WTC11 (cell line): Measurements from ENCODE around the gene ZFYVE16. TPM values are rescaled to one million over a fixed set of nuclear protein-coding genes. Genes with fewer than 3 reads are reported as not detected.

Source experiments
- ATAC-seq: fragments of 200-7000 bp; cut with Tn5 transposase; 2 replicates; pipeline ENCODE4 v1.10.0; 2021; ENCODE audit warnings: mild to moderate bottlenecking, moderate library complexity
- CTCF ChIA-PET: fragments of 300-600 bp; sonication (Branson Sonifier 250); formaldehyde crosslinking; loops from one replicate; lab custom pipeline; 2021; ENCODE audit warnings: antibody characterized with exemption; lab: Charles Lee
- POLR2A ChIA-PET: fragments of 350-600 bp; sonication (Branson Sonifier 250); formaldehyde crosslinking; loops from one replicate; lab custom pipeline; 2021; ENCODE audit warnings: antibody characterized with exemption; lab: Charles Lee
- DNase-seq: peaks from one replicate; pipeline ENCODE4 v3.0.0; 2021; ENCODE audit warnings: low spot score
- H3K27ac Mint-ChIP-seq: 2 replicates; pipeline ENCODE4 v1.8.0; 2021; ENCODE audit warnings: mixed read lengths
- H3K27me3 Mint-ChIP-seq: 2 replicates; pipeline ENCODE4 v1.8.0; 2021; ENCODE audit warnings: low read depth, mild to moderate bottlenecking, moderate library complexity, mixed read lengths
- H3K36me3 Mint-ChIP-seq: 2 replicates; pipeline ENCODE4 v1.8.0; 2021; ENCODE audit warnings: mixed read lengths
- H3K4me1 Mint-ChIP-seq: 2 replicates; pipeline ENCODE4 v1.8.0; 2022; ENCODE audit warnings: mixed read lengths
- H3K4me3 Mint-ChIP-seq: 2 replicates; pipeline ENCODE4 v1.8.0; 2021; ENCODE audit warnings: mild to moderate bottlenecking, moderate library complexity, mixed read lengths
- H3K9me3 Mint-ChIP-seq: 2 replicates; pipeline ENCODE4 v1.8.0; 2021; ENCODE audit warnings: mixed read lengths
- ELF4 ChIP-seq: sonication (generic); formaldehyde crosslinking; IDR thresholded peaks from 2 replicates; pipeline ENCODE4 v1.8.1; 2022; ENCODE audit warnings: low read depth, mild to moderate bottlenecking, moderate library complexity, missing genetic modification reagents
- FOXK1 ChIP-seq: sonication (generic); formaldehyde crosslinking; IDR thresholded peaks from 2 replicates; pipeline ENCODE4 v1.8.0; 2022; ENCODE audit warnings: mild to moderate bottlenecking, moderate library complexity, missing genetic modification reagents
- KAT7 ChIP-seq: sonication (generic); formaldehyde crosslinking; IDR thresholded peaks from 2 replicates; pipeline ENCODE4 v1.8.1; 2023; ENCODE audit warnings: missing genetic modification reagents, mild to moderate bottlenecking, borderline replicate concordance
- NFE2L1 ChIP-seq: sonication (generic); formaldehyde crosslinking; IDR thresholded peaks from 2 replicates; pipeline ENCODE4 v1.8.1; 2023; ENCODE audit warnings: missing genetic modification reagents
- NFYB ChIP-seq: sonication (generic); formaldehyde crosslinking; conservative IDR thresholded peaks from 2 replicates; pipeline ENCODE4 v1.8.0; 2022; ENCODE audit warnings: low read depth, missing genetic modification reagents
- NR1H2 ChIP-seq: sonication (generic); formaldehyde crosslinking; IDR thresholded peaks from 2 replicates; pipeline ENCODE4 v1.9.0; 2021; ENCODE audit warnings: mild to moderate bottlenecking, moderate library complexity, missing genetic modification reagents
- RELA ChIP-seq: sonication (generic); formaldehyde crosslinking; IDR thresholded peaks from 2 replicates; pipeline ENCODE4 v1.8.1; 2022; ENCODE audit warnings: missing genetic modification reagents, mild to moderate bottlenecking, borderline replicate concordance
- RORB ChIP-seq: fragments of 250-450 bp; sonication (Bioruptor Pico); IDR thresholded peaks from 2 replicates; pipeline ENCODE4 v1.9.0; 2021; ENCODE audit warnings: mild to moderate bottlenecking
- SMAD3 ChIP-seq: sonication (generic); formaldehyde crosslinking; IDR thresholded peaks from 2 replicates; pipeline ENCODE4 v1.8.0; 2022; ENCODE audit warnings: missing genetic modification reagents, mild to moderate bottlenecking, borderline replicate concordance
- SMAD4 ChIP-seq: sonication (generic); formaldehyde crosslinking; IDR thresholded peaks from 2 replicates; pipeline ENCODE4 v1.8.0; 2022; ENCODE audit warnings: mild to moderate bottlenecking, missing genetic modification reagents
- TCF7 ChIP-seq: sonication (generic); formaldehyde crosslinking; IDR thresholded peaks from 2 replicates; pipeline ENCODE4 v1.8.0; 2022; ENCODE audit warnings: mild to moderate bottlenecking, low read depth, missing genetic modification reagents, moderate library complexity
- TP53 ChIP-seq: sonication (generic); formaldehyde crosslinking; IDR thresholded peaks from 2 replicates; pipeline ENCODE4 v1.8.1; 2023; ENCODE audit warnings: mild to moderate bottlenecking, missing genetic modification reagents
- ZBTB21 ChIP-seq: sonication (generic); formaldehyde crosslinking; IDR thresholded peaks from 2 replicates; pipeline ENCODE4 v1.8.1; 2023; ENCODE audit warnings: mild to moderate bottlenecking, missing genetic modification reagents, borderline replicate concordance
- ZNF219 ChIP-seq: sonication (generic); formaldehyde crosslinking; IDR thresholded peaks from 2 replicates; pipeline ENCODE4 v1.8.0; 2023; ENCODE audit warnings: missing genetic modification reagents, mild to moderate bottlenecking, borderline replicate concordance
- total RNA-seq: library from RNA; stranded (reverse); gene quantifications from 3 replicates; pipeline ENCODE4 v1.2.3, GENCODE V29; 2021
- TF ChIP-seq, protein P1 (sequence below): fragments of 200-600 bp; IDR thresholded peaks from 2 replicates; pipeline ENCODE4 v1.8.0; 2022; ENCODE audit warnings: antibody characterized with exemption
- TF ChIP-seq, protein P2 (sequence below): sonication (generic); formaldehyde crosslinking; IDR thresholded peaks from 2 replicates; pipeline ENCODE4 v1.8.1; 2022; ENCODE audit warnings: mild to moderate bottlenecking, moderate library complexity, missing genetic modification reagents
- TF ChIP-seq, protein P3 (sequence below): sonication (generic); formaldehyde crosslinking; IDR thresholded peaks from 2 replicates; pipeline ENCODE4 v1.8.1; 2023; ENCODE audit warnings: mild to moderate bottlenecking, missing genetic modification reagents, borderline replicate concordance
- TF ChIP-seq, protein P4 (sequence below): sonication (generic); formaldehyde crosslinking; IDR thresholded peaks from 2 replicates; pipeline ENCODE4 v1.8.0; 2022; ENCODE audit warnings: mild to moderate bottlenecking, missing genetic modification reagents

ZFYVE16 gene
- total RNA-seq, 1 experiment from 2014 or later, result 25.3 TPM

DNA sequence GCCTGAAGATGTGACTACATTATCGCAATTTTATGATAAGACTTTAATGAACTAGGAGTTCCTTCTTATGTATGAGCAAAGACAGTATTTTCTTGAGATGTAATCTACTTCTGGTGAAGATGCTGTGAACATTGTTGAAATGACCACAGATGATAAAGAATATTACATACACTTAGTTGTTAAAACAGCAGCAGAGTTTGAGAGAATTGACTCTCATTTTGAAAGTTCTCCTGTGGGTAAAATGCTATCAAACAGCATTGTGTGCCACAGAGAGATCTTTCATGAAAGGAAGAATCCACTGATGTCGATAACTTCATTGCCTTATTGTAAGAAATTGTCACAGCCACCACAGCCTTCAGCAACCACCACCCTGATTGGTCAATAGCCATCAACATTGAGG lies 88.0 kb downstream of the ZFYVE16 start:
- TF ChIP-seq NFE2L1 (CRISPR knock-in tag), result no peak
- no peak overlapping the region for H3K27ac Mint-ChIP-seq
- H3K4me3 Mint-ChIP-seq, result no peak overlapping the region
- peaks cover 71% of the 10 kb centered on the region for H3K4me1 Mint-ChIP-seq
- POLR2A ChIA-PET, result no interaction called here
- DNase-seq (no peak), ATAC-seq (no peak)
- CTCF ChIA-PET, result no interaction called here
- H3K36me3 Mint-ChIP-seq, result no peaks in the 10 kb centered on the region; the same call in 1 of the 2 replicates
- no peaks in the 10 kb centered on the region for H3K27me3 Mint-ChIP-seq
- peaks cover 7% of the 10 kb centered on the region for H3K9me3 Mint-ChIP-seq

DNA sequence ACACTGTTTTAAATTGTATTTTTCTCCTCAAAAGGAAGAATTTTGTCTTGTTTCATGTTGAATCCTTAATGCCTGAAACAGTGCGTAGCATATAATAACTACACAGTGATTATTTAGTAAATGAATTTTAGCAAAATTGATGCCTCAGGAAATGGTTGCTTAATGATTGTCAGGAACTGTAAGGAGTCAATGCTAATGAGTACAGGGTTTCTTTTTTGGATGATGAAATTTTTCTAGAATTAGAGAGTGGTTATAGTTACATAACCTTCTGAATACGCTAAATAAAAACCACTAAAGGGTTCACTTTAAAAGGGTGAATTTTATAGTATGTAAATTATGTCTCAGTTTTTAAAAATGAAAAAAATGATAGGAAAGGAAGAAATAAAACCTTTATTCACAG lies 94.9 kb downstream of the ZFYVE16 start:
- no peaks in the 10 kb centered on the region for H3K27me3 Mint-ChIP-seq
- TF ChIP-seq ZNF219 (CRISPR knock-in tag), result no peak
- no peak for TF ChIP-seq TP53 (CRISPR knock-in tag)
- no peak for TF ChIP-seq SMAD4
- no peak for TF ChIP-seq NFYB (CRISPR knock-in tag)
- no peak for TF ChIP-seq TCF7 (CRISPR knock-in tag)
- TF ChIP-seq RELA (CRISPR knock-in tag), result no peak
- TF ChIP-seq, protein P1, sequence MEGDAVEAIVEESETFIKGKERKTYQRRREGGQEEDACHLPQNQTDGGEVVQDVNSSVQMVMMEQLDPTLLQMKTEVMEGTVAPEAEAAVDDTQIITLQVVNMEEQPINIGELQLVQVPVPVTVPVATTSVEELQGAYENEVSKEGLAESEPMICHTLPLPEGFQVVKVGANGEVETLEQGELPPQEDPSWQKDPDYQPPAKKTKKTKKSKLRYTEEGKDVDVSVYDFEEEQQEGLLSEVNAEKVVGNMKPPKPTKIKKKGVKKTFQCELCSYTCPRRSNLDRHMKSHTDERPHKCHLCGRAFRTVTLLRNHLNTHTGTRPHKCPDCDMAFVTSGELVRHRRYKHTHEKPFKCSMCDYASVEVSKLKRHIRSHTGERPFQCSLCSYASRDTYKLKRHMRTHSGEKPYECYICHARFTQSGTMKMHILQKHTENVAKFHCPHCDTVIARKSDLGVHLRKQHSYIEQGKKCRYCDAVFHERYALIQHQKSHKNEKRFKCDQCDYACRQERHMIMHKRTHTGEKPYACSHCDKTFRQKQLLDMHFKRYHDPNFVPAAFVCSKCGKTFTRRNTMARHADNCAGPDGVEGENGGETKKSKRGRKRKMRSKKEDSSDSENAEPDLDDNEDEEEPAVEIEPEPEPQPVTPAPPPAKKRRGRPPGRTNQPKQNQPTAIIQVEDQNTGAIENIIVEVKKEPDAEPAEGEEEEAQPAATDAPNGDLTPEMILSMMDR, result no peak
- TF ChIP-seq, protein P2, sequence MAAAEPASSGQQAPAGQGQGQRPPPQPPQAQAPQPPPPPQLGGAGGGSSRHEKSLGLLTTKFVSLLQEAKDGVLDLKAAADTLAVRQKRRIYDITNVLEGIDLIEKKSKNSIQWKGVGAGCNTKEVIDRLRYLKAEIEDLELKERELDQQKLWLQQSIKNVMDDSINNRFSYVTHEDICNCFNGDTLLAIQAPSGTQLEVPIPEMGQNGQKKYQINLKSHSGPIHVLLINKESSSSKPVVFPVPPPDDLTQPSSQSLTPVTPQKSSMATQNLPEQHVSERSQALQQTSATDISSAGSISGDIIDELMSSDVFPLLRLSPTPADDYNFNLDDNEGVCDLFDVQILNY (CRISPR knock-in tag), result no peak
- no peak for TF ChIP-seq NR1H2
- TF ChIP-seq, protein P3, sequence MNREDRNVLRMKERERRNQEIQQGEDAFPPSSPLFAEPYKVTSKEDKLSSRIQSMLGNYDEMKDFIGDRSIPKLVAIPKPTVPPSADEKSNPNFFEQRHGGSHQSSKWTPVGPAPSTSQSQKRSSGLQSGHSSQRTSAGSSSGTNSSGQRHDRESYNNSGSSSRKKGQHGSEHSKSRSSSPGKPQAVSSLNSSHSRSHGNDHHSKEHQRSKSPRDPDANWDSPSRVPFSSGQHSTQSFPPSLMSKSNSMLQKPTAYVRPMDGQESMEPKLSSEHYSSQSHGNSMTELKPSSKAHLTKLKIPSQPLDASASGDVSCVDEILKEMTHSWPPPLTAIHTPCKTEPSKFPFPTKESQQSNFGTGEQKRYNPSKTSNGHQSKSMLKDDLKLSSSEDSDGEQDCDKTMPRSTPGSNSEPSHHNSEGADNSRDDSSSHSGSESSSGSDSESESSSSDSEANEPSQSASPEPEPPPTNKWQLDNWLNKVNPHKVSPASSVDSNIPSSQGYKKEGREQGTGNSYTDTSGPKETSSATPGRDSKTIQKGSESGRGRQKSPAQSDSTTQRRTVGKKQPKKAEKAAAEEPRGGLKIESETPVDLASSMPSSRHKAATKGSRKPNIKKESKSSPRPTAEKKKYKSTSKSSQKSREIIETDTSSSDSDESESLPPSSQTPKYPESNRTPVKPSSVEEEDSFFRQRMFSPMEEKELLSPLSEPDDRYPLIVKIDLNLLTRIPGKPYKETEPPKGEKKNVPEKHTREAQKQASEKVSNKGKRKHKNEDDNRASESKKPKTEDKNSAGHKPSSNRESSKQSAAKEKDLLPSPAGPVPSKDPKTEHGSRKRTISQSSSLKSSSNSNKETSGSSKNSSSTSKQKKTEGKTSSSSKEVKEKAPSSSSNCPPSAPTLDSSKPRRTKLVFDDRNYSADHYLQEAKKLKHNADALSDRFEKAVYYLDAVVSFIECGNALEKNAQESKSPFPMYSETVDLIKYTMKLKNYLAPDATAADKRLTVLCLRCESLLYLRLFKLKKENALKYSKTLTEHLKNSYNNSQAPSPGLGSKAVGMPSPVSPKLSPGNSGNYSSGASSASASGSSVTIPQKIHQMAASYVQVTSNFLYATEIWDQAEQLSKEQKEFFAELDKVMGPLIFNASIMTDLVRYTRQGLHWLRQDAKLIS (CRISPR knock-in tag), result no peak
- TF ChIP-seq RORB (CRISPR knock-in tag), result no peak
- TF ChIP-seq ELF4 (CRISPR knock-in tag), result no peak
- TF ChIP-seq, protein P4, sequence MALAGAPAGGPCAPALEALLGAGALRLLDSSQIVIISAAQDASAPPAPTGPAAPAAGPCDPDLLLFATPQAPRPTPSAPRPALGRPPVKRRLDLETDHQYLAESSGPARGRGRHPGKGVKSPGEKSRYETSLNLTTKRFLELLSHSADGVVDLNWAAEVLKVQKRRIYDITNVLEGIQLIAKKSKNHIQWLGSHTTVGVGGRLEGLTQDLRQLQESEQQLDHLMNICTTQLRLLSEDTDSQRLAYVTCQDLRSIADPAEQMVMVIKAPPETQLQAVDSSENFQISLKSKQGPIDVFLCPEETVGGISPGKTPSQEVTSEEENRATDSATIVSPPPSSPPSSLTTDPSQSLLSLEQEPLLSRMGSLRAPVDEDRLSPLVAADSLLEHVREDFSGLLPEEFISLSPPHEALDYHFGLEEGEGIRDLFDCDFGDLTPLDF (CRISPR knock-in tag), result no peak
- TF ChIP-seq KAT7 (CRISPR knock-in tag), result no peak
- no peak for TF ChIP-seq FOXK1
- TF ChIP-seq ZBTB21 (CRISPR knock-in tag), result no peak
- TF ChIP-seq SMAD3 (CRISPR knock-in tag), result no peak
- TF ChIP-seq, all 79 proteins: peak for 0
- CTCF ChIA-PET, result no interaction called here
- Mint-ChIP-seq H3K9me3 (peaks cover 7% of the 10 kb centered on the region), H3K36me3 (no peaks in the 10 kb centered on the region; the same call in 1 of the 2 replicates), H3K27ac (no peak overlapping the region), H3K4me1 (peaks cover 16% of the 10 kb centered on the region), H3K4me3 (no peak overlapping the region)
- no peak for DNase-seq
- no peak for ATAC-seq
- POLR2A ChIA-PET, result no interaction called here
